GM12878 (cell line): ENCODE results near the gene SCIMP. TPM values are rescaled to one million over a fixed set of nuclear protein-coding genes. Genes with fewer than 3 reads are reported as not detected.
A peak's percentile ranks its signal among the peaks of the same experiment; 100 is the strongest.

ENCODE experiments used
- ATAC-seq: fragments of 200-7000 bp; cut with Tn5 transposase; 3 replicates; pipeline ENCODE4 v1.9.1; 2020; ENCODE audit warnings: mild to moderate bottlenecking, moderate library complexity
- BruUV-seq: library from RNA; stranded (reverse); fragments of 400-500 nt; replicated peaks from 2 replicates; lab custom pipeline; 2021; lab: Mats Ljungman, UMichigan
- CTCF ChIA-PET: fragments of 300-600 bp; sonication (Branson Sonifier 250); formaldehyde crosslinking; extraction: SDS; loops from one replicate; lab custom pipeline; 2021; ENCODE audit warnings: inconsistent platforms; lab: Yijun Ruan, JAX
- POLR2A ChIA-PET: fragments of 350-600 bp; formaldehyde crosslinking; extraction: SDS; loops from one replicate; lab custom pipeline; 2021; ENCODE audit warnings: inconsistent platforms; lab: Charles Lee
- RAD21 ChIA-PET: fragments of 300-600 bp; sonication (Branson Sonifier 250); formaldehyde crosslinking; loops from one replicate; lab custom pipeline; 2023; ENCODE audit warnings: antibody characterized with exemption; ENCODE audit not compliant: unreplicated experiment; lab: Charles Lee
- SMC1A ChIA-PET: fragments of 300-600 bp; sonication (Branson Sonifier 250); formaldehyde crosslinking; loops from one replicate; lab custom pipeline; 2023; ENCODE audit not compliant: unreplicated experiment, uncharacterized antibody; lab: Charles Lee
- DNase-seq: peaks from one replicate; pipeline ENCODE4 v3.0.0-alpha.2; 2011; ENCODE audit warnings: low read depth, low spot score
- FAIRE-seq: peaks from 3 replicates; lab custom pipeline; 2011; peaks lifted over from hg19 to GRCh38; lab: Jason Lieb, UNC
- H2AFZ ChIP-seq: 2 replicates; pipeline ENCODE4 v1.6.0; 2011; ENCODE audit warnings: low read depth, low read length, control low read depth; ENCODE audit not compliant: control insufficient read depth
- H3K27ac ChIP-seq: 2 replicates; pipeline ENCODE4 v1.5.1; 2011; ENCODE audit warnings: control low read depth; ENCODE audit not compliant: control insufficient read depth, insufficient read depth
- H3K27me3 ChIP-seq, 2 experiments: replicated peaks in 1 of 2; 2 replicates each; pipeline versions ENCODE4 v1.6.0 to v1.6.1; 2011; ENCODE audit warnings: low read length in 1 of 2; ENCODE audit not compliant: control insufficient read depth in 2 of 2, insufficient read depth in 2 of 2
- H3K36me3 ChIP-seq, 2 experiments: 2 replicates each; pipeline ENCODE4 v1.5.1; 2011; ENCODE audit warnings: low read length in 1 of 2; ENCODE audit not compliant: control insufficient read depth in 2 of 2, insufficient read depth in 2 of 2
- H3K4me1 ChIP-seq: 2 replicates; pipeline ENCODE4 v1.6.1; 2011; ENCODE audit warnings: mild to moderate bottlenecking, low read length, moderate library complexity, mixed read lengths; ENCODE audit not compliant: control insufficient read depth, insufficient read depth
- H3K4me2 ChIP-seq: 2 replicates; pipeline ENCODE4 v1.6.0; 2011; ENCODE audit warnings: control low read depth; ENCODE audit not compliant: control insufficient read depth, insufficient read depth
- H3K4me3 ChIP-seq: fragments of 200-600 bp; sonication (generic); 2 replicates; pipeline ENCODE4 v1.5.1; 2016
- H3K79me2 ChIP-seq: 2 replicates; pipeline ENCODE4 v1.6.0; 2011; ENCODE audit warnings: low read length; ENCODE audit not compliant: control insufficient read depth, insufficient read depth
- H3K9ac ChIP-seq: 2 replicates; pipeline ENCODE4 v1.8.0; 2011; ENCODE audit warnings: low read length, control low read depth, mixed read lengths; ENCODE audit not compliant: control insufficient read depth, insufficient read depth
- H3K9me3 ChIP-seq: replicated peaks from 3 replicates; pipeline ENCODE4 v1.5.1; 2011; ENCODE audit warnings: mild to moderate bottlenecking, low read length; ENCODE audit not compliant: control insufficient read depth, insufficient read depth
- H4K20me1 ChIP-seq: 2 replicates; pipeline ENCODE4 v1.6.0; 2011; ENCODE audit not compliant: control insufficient read depth, insufficient read depth
- E2F8 ChIP-seq: fragments of 450-650 bp; IDR thresholded peaks from 2 replicates; pipeline ENCODE4 v1.6.1; 2018; ENCODE audit warnings: mild to moderate bottlenecking, low read depth, moderate library complexity; ENCODE audit not compliant: partially characterized antibody
- ESRRA ChIP-seq: IDR thresholded peaks from 2 replicates; pipeline ENCODE4 v1.6.1; 2012; ENCODE audit warnings: mild to moderate bottlenecking, low read length, improper control_type of control experiment
- MAX ChIP-seq: IDR thresholded peaks from 2 replicates; pipeline ENCODE4 v1.6.1; 2012; ENCODE audit warnings: low read depth, low read length, improper control_type of control experiment
- NRF1 ChIP-seq: conservative IDR thresholded peaks from 2 replicates; pipeline ENCODE4 v1.6.1; 2011; ENCODE audit warnings: mild to moderate bottlenecking, low read depth, low read length, improper control_type of control experiment
- RELB ChIP-seq: fragments of 450-650 bp; IDR thresholded peaks from 2 replicates; pipeline ENCODE4 v1.6.1; 2017; ENCODE audit warnings: low read depth, mild to moderate bottlenecking, moderate library complexity
- WGBS: methylation state at CpG from one replicate; pipeline ENCODE4 v1.1.6; 2016; ENCODE audit warnings: low lambda C conversion rate; ENCODE audit not compliant: insufficient replicate concordance, insufficient coverage; ENCODE audit errors: missing lambda C conversion rate; 5-methylcytosine and 5-hydroxymethylcytosine counted together
- in situ Hi-C: fragments of 300-500 bp; cut with MboI; formaldehyde crosslinking; loops from 9 replicates; pipeline ENCODE4 v1.14.3; 2018; ENCODE audit warnings: mixed read lengths
- intact Hi-C: fragments of 100-400 bp; cut with micrococcal nuclease; formaldehyde crosslinking; loops from one replicate; pipeline ENCODE4 v1.14.2; 2022; ENCODE audit not compliant: unreplicated experiment
- polyA plus RNA-seq, 11 experiments: library from polyadenylated mRNA; depleted of rRNA in 4 of 11; unstranded in 6 of 11; stranded (reverse) in 5 of 11; fragments of >200 nt; fragmentation: Nextera tagmentation in 4 of 11; fragmentation: Illumina TruSeq in 1 of 11; extraction: Ambion mirVana in 4 of 11; extraction: Trizol in 1 of 11; gene quantifications; 1 replicate in 1 of 11; 2 replicates in 10 of 11; pipeline versions ENCODE4 v1.2.1 to v1.2.3, GENCODE V29; 2011 to 2016; ENCODE audit warnings: inconsistent platforms in 2 of 11, missing spikeins in 2 of 11, low read depth in 1 of 11
- total RNA-seq, 4 experiments: library from RNA; depleted of rRNA in 3 of 4; stranded (reverse); fragments of >200 nt in 3 of 4; fragmentation: Illumina TruSeq in 1 of 4; extraction: Trizol in 1 of 4; gene quantifications; 2 replicates each; pipeline versions ENCODE4 v1.2.1 to v1.2.3, GENCODE V29; 2013 to 2021
- TF ChIP-seq, protein P1 (sequence below): fragments of 450-650 bp; formaldehyde crosslinking; IDR thresholded peaks from 2 replicates; pipeline ENCODE4 v1.4.0; 2020; ENCODE audit warnings: mild to moderate bottlenecking, moderate library complexity
- TF ChIP-seq, protein P2 (sequence below): fragments of 450-650 bp; IDR thresholded peaks from 2 replicates; pipeline ENCODE4 v1.6.1; 2017; ENCODE audit warnings: antibody characterized with exemption, mild to moderate bottlenecking, moderate library complexity

Gene SCIMP
- total and polyA plus RNA-seq, 10 of the 15 experiments (the other 5 are each of a cell fraction or from before 2014, with no cell fraction given): 56.7 to 151 (median 95.0) TPM

GRCh38 chr17:5200360-5200759, 34.3 kb downstream of the SCIMP start (continued):
- no peak for TF ChIP-seq E2F8
- TF ChIP-seq, all 136 proteins: peak for 17

DNA sequence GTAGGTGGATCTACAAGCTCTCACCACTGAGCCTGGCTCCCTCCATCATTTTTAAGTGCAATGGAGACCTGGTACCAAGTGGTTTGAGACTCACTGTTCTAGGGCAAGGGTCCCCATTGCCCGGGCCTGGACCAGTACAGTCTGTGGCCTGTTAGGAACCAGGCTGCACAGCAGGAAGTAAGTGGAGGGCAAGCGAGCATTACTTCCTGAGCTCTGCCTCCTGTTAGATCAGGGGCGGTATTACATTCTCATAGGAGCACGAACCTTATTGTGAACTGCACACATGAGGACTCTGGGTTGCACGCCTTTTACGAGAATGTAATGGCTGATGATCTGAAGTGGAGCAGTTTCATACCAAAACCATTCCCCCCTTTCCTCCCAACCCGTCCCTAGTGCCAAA, 36.2 kb downstream of the SCIMP start:
- H3K36me3 ChIP-seq: no peaks in the 10 kb centered on the region
- peak overlapping the region; percentile 62; the same call in 1 of the 2 replicates for H3K4me2 ChIP-seq
- ATAC-seq (peak; percentile 69), DNase-seq (no peak), FAIRE-seq (no peak)
- no peaks in the 10 kb centered on the region for H3K27me3 ChIP-seq
- POLR2A ChIA-PET: interaction anchor here (0.7 to 8.1 kb wide), 7 partner anchors 12 to 88 kb away, joined by 3 to 98 read pairs (median 5); partner anchors contain the start of gene SCIMP
- H3K4me3 ChIP-seq: no peak overlapping the region
- H3K79me2 ChIP-seq: peaks cover 5% of the 10 kb centered on the region; the same call in 1 of the 2 replicates
- WGBS: 7% methylated on average over 7 of the region's 7 CpGs
- H4K20me1 ChIP-seq: no peaks in the 10 kb centered on the region
- H3K9ac ChIP-seq: peak overlapping the region; percentile 46
- SMC1A ChIA-PET: interaction anchor here (0.9 to 9.8 kb wide), 8 partner anchors 13 to 174 kb away, joined by 3 to 157 read pairs (median 7); partner anchors contain the start of gene SCIMP
- intact Hi-C loops: loop anchor here (5.0 kb wide), 2 partner anchors 109 to 239 kb away; partner anchors contain the start of gene C1QBP
- H3K9me3 ChIP-seq: no peaks in the 10 kb centered on the region; the same call in 1 of the 3 replicates
- CTCF ChIA-PET: interaction anchor here (0.6 to 14.1 kb wide), 12 partner anchors 12 to 241 kb away, joined by 3 to 209 read pairs (median 5); partner anchors contain the start of genes C1QBP and SCIMP
- RAD21 ChIA-PET: interaction anchor here (1.0 to 9.7 kb wide), 10 partner anchors 12 to 241 kb away, joined by 3 to 125 read pairs (median 6); partner anchors contain the start of genes C1QBP, NUP88 and SCIMP
- H2AFZ ChIP-seq: peak overlapping the region; percentile 69
- BruUV-seq: TSS peak; percentile 82
- peak overlapping the region; percentile 89 for H3K27ac ChIP-seq
- H3K4me1 ChIP-seq: peaks cover 31% of the 10 kb centered on the region
- in situ Hi-C loops: loop anchor here (5.0 kb wide), 1 partner anchor 39 kb away; no protein-coding TSS in a partner anchor
- TF ChIP-seq RELB (no peak), NRF1 (no peak), ESRRA (no peak), MAX (no peak)
- TF ChIP-seq, protein P1, sequence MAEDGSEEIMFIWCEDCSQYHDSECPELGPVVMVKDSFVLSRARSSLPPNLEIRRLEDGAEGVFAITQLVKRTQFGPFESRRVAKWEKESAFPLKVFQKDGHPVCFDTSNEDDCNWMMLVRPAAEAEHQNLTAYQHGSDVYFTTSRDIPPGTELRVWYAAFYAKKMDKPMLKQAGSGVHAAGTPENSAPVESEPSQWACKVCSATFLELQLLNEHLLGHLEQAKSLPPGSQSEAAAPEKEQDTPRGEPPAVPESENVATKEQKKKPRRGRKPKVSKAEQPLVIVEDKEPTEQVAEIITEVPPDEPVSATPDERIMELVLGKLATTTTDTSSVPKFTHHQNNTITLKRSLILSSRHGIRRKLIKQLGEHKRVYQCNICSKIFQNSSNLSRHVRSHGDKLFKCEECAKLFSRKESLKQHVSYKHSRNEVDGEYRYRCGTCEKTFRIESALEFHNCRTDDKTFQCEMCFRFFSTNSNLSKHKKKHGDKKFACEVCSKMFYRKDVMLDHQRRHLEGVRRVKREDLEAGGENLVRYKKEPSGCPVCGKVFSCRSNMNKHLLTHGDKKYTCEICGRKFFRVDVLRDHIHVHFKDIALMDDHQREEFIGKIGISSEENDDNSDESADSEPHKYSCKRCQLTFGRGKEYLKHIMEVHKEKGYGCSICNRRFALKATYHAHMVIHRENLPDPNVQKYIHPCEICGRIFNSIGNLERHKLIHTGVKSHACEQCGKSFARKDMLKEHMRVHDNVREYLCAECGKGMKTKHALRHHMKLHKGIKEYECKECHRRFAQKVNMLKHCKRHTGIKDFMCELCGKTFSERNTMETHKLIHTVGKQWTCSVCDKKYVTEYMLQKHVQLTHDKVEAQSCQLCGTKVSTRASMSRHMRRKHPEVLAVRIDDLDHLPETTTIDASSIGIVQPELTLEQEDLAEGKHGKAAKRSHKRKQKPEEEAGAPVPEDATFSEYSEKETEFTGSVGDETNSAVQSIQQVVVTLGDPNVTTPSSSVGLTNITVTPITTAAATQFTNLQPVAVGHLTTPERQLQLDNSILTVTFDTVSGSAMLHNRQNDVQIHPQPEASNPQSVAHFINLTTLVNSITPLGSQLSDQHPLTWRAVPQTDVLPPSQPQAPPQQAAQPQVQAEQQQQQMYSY (CRISPR knock-in tag): no peak
- TF ChIP-seq, protein P2, sequence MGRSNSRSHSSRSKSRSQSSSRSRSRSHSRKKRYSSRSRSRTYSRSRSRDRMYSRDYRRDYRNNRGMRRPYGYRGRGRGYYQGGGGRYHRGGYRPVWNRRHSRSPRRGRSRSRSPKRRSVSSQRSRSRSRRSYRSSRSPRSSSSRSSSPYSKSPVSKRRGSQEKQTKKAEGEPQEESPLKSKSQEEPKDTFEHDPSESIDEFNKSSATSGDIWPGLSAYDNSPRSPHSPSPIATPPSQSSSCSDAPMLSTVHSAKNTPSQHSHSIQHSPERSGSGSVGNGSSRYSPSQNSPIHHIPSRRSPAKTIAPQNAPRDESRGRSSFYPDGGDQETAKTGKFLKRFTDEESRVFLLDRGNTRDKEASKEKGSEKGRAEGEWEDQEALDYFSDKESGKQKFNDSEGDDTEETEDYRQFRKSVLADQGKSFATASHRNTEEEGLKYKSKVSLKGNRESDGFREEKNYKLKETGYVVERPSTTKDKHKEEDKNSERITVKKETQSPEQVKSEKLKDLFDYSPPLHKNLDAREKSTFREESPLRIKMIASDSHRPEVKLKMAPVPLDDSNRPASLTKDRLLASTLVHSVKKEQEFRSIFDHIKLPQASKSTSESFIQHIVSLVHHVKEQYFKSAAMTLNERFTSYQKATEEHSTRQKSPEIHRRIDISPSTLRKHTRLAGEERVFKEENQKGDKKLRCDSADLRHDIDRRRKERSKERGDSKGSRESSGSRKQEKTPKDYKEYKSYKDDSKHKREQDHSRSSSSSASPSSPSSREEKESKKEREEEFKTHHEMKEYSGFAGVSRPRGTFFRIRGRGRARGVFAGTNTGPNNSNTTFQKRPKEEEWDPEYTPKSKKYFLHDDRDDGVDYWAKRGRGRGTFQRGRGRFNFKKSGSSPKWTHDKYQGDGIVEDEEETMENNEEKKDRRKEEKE: no peak
